HG02981 (cell line): ENCODE results near the gene VWA5B1.

ENCODE experiments used
- ATAC-seq: cut with Tn5 transposase; IDR thresholded peaks from one replicate; pipeline ENCODE4 v1.9.1; 2021; ENCODE audit warnings: mild to moderate bottlenecking, moderate library complexity; ENCODE audit not compliant: unreplicated experiment

Gene VWA5B1

DNA sequence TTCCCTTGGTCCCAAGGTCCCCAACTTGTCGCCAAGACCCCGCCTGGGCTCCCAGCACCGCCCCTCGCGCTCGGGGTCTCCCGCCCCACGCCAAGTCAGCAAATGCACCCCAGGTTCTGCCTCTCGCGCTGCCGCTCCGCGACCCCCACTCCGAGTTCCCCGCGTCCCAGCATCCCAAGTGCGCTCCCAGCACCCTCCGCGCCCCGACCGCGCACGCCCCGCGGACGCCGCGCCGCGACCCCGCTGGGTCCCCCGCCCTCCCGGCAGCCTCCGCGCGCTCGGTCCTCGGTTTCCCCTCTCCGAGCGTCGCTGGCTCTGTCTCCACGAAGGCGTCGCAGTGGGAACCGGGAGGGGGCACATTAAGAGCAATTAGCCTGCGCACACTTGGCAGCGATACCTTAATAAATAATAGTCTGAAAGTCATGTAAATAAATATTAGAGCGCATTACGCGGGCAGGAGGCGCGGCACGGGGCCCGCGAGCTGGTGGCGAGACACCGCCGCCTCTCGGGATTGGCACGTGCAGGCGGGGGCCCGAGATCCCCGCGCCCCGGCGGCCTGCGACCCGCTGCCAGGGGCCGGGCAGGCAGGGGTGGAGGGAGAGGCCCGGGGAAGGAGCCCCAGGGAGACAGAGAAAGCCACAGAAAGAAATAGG, 75.9 kb downstream of the VWA5B1 start:
- ATAC-seq: no peak

GRCh38 chr1:20367116-20367585, 76.5 kb downstream of the VWA5B1 start:
- no peak for ATAC-seq

- ATAC-seq: no peak
Observed at GRCh38 chr1:20367626-20368025, 77.0 kb downstream of the VWA5B1 start.

- no peak for ATAC-seq
Observed at GRCh38 chr1:20368866-20369470, 78.3 kb downstream of the VWA5B1 start.

DNA sequence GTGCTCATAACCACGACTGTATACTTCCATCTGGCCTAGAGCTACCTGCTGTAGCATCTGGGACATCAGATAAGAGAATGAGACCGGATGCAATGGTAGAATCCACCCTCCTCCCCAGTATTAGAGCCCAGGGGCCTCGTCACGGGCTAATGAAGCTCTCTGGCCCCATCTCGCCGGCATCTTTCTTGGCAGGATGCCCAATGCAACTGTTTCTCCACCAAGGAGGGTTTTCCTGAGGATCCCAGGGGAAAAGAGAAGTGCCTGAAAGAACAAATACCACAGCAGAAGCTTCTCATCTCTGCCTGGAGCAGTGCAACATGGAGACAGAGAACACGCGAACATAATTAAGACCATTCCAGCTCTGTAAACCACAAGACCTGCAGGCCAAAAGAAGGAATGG, 80.0 kb downstream of the VWA5B1 start:
- ATAC-seq: no peak

GRCh38 chr1:20371411-20371810, 80.7 kb downstream of the VWA5B1 start:
- ATAC-seq: no peak

GRCh38 chr1:20371883-20372282, 81.2 kb downstream of the VWA5B1 start:
- no peak for ATAC-seq

DNA sequence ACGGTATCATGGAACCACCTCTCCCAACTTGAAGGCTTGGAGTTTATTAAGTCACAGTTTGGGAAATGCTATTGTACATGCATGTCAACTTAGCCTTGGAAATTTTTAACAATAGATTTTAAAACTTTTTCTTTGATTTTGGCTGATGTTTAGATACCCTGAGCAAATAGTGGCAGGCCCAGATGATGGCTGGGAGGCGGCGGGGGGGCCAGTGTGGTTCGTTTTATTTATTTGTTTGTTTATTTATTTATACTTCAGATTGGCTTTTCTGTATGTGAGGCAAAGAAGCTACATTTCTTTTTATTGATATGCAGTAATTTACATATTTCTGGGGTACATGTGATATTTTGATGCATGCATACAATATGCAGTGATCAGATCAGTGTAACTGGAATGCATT, 82.0 kb downstream of the VWA5B1 start:
- no peak for ATAC-seq

DNA sequence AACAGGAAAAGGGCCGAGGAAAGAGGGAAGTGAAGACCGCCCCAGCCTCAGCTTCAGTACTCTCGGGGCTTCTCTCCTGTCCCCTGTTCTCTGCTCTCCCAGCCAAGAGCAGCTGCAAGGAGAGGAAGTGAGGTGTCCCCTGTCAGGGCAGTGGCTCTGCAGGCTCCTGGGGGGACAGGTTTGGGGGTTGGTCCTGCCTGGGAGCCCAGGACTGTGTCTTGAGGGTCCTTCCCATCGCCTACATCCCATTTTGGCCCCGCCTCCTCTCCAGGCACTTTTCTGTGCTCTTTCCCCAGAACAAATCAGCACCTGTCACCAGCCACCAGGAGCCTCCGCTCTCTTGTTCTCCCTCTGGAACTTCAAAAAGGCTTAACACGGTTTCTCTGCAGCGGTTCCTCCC, 82.6 kb downstream of the VWA5B1 start:
- no peak for ATAC-seq

- ATAC-seq: no peak
Observed at GRCh38 chr1:20373764-20374163, 83.1 kb downstream of the VWA5B1 start.

- ATAC-seq: no peak
Observed at GRCh38 chr1:20375563-20375962, 84.9 kb downstream of the VWA5B1 start.

- no peak for ATAC-seq
Observed at GRCh38 chr1:20376171-20376570, 85.5 kb downstream of the VWA5B1 start.

DNA sequence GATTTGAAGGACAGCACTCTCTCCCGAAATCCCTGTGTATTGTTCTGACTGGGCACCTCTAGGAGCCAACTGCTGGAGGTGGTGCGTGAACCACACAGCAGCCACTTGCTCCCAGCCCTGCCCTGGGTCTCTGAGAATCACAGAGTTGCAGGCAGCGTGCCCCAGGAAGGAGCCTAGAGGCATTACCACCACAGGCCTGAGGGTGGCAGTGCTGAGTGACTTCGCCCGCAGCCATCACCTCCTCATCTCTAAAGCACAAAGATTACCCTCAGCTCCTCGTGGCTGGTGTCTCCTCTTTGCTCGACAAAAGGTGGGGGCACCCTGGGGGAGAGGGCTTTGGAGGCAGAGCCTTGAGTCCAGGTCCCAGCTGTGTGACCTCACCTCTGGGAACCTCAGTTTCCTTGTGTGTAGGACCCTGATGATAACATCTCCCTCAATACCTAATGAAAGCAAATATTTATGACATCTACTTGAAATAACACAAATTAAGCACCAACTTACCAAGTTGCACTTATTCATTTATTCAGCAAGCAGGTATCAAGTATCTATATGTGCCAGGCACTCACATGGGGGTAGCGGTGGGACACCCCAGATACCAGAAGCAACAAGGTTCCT, 86.3 kb downstream of the VWA5B1 start:
- ATAC-seq: no peak

DNA sequence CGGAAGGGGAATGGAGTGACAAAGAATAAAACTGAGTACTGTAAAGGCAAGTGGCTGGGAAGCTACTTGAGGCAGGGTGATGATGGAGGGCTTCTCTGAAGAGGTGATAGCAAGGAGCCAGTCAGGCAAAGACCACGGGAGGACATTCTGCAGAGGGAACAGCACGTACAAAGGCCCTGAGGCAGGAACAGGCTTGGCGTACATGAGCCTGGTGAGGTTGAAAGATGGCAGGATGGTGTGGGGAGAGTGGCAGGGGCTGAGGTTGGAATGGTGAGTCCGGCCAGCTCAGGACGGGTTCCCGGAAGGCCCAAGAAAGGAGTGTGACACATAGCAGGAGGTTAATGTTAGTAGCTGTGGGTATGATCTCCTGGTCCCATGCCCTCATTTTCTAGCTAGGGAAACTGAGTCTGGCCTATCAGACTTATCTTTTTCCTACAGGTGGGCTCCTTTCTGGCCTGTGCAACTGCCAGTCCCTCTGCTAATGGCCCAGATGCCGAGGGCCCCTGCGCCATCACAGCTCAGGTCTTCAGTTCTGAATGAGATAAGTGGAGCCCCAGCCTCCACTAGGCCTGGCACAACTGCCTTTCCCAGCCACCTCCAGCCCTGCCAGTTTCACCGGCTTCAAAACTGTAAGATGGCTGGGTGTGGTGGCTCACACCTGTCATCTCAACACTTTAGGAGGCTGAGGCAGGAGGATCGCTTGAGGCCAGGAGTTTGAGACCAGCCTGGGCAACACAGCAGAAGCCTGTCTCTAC, 87.0 kb downstream of the VWA5B1 start:
- no peak for ATAC-seq

GRCh38 chr1:20379075-20379474, 88.4 kb downstream of the VWA5B1 start:
- no peak for ATAC-seq

GRCh38 chr1:20380175-20380574, 89.5 kb downstream of the VWA5B1 start:
- no peak for ATAC-seq

GRCh38 chr1:20380616-20381035, 90.0 kb downstream of the VWA5B1 start:
- ATAC-seq: no peak

DNA sequence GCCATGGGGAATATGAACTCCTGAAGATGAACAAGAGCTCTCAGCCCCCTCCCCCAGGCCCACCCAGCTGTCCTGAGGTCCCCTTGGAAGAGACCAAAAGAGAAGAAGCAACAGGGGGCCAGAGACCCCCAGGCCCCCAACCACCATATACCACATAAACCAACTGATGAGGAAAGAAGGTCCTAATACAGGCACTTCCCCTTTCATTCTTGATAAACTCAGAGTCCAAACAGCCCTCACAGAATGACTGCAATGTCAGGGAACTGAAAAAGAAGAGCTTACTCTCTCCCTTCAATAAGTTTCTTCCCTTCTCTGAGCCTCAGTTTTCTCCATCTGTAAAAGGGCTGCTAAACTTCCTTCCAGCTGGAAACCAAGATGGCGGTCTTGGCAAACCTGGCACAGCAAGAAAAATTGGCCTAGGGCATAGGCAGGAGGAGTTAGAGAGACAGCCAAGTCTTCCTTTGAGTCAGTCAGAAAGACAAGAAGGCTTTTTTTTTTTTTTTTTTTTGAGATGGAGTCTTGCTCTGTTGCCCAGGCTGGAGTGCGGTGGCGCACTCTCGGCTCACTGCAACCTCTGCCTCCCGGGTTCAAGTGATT, 90.5 kb downstream of the VWA5B1 start:
- ATAC-seq: no peak

- no peak for ATAC-seq
Observed at GRCh38 chr1:20381961-20382360, 91.3 kb downstream of the VWA5B1 start.

- ATAC-seq: no peak
Observed at GRCh38 chr1:20382711-20383110, 92.0 kb downstream of the VWA5B1 start.

DNA sequence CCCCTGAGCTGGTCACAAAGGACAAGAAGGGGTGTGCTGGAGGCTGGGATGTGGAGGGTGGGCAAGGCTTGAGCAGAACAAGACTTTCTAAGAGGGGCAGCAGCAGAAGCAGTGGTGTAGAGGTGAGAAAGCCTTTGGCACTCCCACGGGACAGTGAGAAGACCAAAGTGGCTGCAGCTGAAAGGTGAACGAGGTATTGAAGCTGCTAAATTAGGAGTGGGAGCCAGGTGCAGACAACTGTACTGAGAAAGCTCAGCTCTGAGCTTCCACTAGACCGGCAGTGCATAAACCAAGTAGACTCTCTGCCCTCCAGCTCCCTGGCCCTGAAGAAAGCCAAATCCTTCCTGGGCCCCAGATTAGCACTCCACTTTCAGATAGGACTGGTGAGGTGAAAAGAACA, 93.0 kb downstream of the VWA5B1 start:
- ATAC-seq: no peak
